Uterus (tissue), 4 donors: ENCODE measurements around the gene RAB21. TPM values are rescaled to one million over a fixed set of nuclear protein-coding genes. Genes with fewer than 3 reads are reported as not detected.

ENCODE experiments used
- DNase-seq, 2 donors: peaks; one replicate each; pipeline ENCODE4 v3.0.0-alpha.2; 2019 to 2020
- H3K27ac ChIP-seq, 2 donors: fragments of 200-600 bp; sonication (generic); 1 replicate in 1 of 2; 2 replicates in 1 of 2; pipeline ENCODE4 v1.5.1; 2016 to 2018
- H3K27me3 ChIP-seq, 2 donors: fragments of 200-600 bp; sonication (generic); one replicate each; pipeline ENCODE4 v1.5.1; 2018 to 2019; ENCODE audit warnings: control low read depth in 1 of 2
- H3K36me3 ChIP-seq, 2 donors: fragments of 200-600 bp; sonication (generic); one replicate each; pipeline ENCODE4 v1.5.1; 2019; ENCODE audit warnings: control low read depth in 1 of 2
- H3K4me1 ChIP-seq, 2 donors: fragments of 200-600 bp; sonication (generic); one replicate each; pipeline ENCODE4 v1.5.1; 2018 to 2019; ENCODE audit warnings: control low read depth in 1 of 2
- H3K4me3 ChIP-seq, 2 donors: fragments of 200-600 bp; sonication (generic); 1 replicate in 1 of 2; 2 replicates in 1 of 2; pipeline ENCODE4 v1.5.1; 2018 to 2019; ENCODE audit warnings: mild to moderate bottlenecking in 1 of 2
- H3K9me3 ChIP-seq, 2 donors: fragments of 200-600 bp; sonication (generic); one replicate each; pipeline ENCODE4 v1.5.1; 2019; ENCODE audit warnings: control low read depth in 1 of 2
- CTCF ChIP-seq, 4 experiments: fragments of 200-600 bp in 2 of 4; fragments of 450-650 bp in 2 of 4; sonication (generic) in 2 of 4; IDR thresholded peaks; one replicate each; pipeline ENCODE4 v1.5.1; 2016 to 2019; ENCODE audit warnings: antibody characterized with exemption in 4 of 4, mild to moderate bottlenecking in 2 of 4, moderate library complexity in 1 of 4
- POLR2A ChIP-seq, 2 donors: fragments of 450-650 bp; IDR thresholded peaks; one replicate each; pipeline ENCODE4 v1.6.1; 2016; ENCODE audit warnings: antibody characterized with exemption in 2 of 2, mild to moderate bottlenecking in 1 of 2, moderate library complexity in 1 of 2
- intact Hi-C: fragments of 100-400 bp; cut with DNase I; formaldehyde crosslinking; loops from one replicate; pipeline ENCODE4 v1.15.1; 2023; ENCODE audit warnings: low total_unique reads
- total RNA-seq, 4 donors: library from RNA; depleted of rRNA in 3 of 4; stranded (reverse); fragments of >200 nt in 3 of 4; gene quantifications; one replicate each; pipeline versions ENCODE4 v1.1.0 to v1.2.4, GENCODE V29; 2014 to 2023
- donor health status: DM: yes; HTN: yes; CAD: no.

The RAB21 gene
- total RNA-seq, 4 donors from 2014 or later: 10.6 to 72.7 (median 24.5) TPM

DNA sequence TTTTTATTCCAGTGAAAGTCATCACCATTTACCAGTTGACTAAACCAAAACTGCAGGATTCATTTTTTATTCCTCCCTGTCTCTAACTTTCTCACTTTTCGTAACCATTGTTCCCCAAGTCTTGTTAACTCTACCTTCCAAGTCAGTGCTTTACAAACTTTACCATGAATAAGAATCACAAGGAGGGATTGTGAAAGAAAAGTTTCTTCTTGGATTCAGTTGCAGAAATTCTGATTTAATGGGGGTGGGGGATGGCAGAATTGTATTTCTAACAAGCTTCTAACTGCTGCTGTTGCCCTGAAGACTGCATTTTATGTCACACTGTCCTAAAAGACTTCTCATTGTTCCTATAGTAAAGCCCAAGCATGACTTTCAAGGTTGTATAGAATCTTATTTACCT, 5.0 kb upstream of the RAB21 start:
- DNase-seq: no peak
- H3K9me3 ChIP-seq: no peaks in the 10 kb centered on the region
- no peaks in the 10 kb centered on the region for H3K27me3 ChIP-seq
- intact Hi-C loops: loop anchor here (10.0 kb wide), 1 partner anchor 85 kb away; the partner anchor contains the start of genes THAP2 and ZFC3H1
- no peak for TF ChIP-seq CTCF (IDR thresholded peaks at IDR 0.05)
- TF ChIP-seq POLR2A (IDR thresholded peaks at IDR 0.05): no peak
- no peak overlapping the region for H3K4me3 ChIP-seq
- no peaks in the 10 kb centered on the region for H3K4me1 ChIP-seq
- H3K36me3 ChIP-seq: no peaks in the 10 kb centered on the region
- no peak overlapping the region for H3K27ac ChIP-seq

- Histone ChIP-seq H3K36me3 (no peaks in the 10 kb centered on the region), H3K4me1 (no peaks in the 10 kb centered on the region), H3K9me3 (no peaks in the 10 kb centered on the region), H3K4me3 (no peak overlapping the region), H3K27ac (no peak overlapping the region), H3K27me3 (no peaks in the 10 kb centered on the region)
- intact Hi-C loops: loop anchor here (10.0 kb wide), 1 partner anchor 88 kb away; the partner anchor contains the start of genes THAP2 and ZFC3H1
- TF ChIP-seq CTCF (IDR thresholded peaks at IDR 0.05) (no peak), POLR2A (IDR thresholded peaks at IDR 0.05) (no peak)
- DNase-seq: no peak
Observed at GRCh38 chr12:71752891-71753290, 1.8 kb upstream of the RAB21 start.

GRCh38 chr12:71755146-71755892, 656 bp downstream of the RAB21 start:
- no peaks in the 10 kb centered on the region for H3K27me3 ChIP-seq
- H3K4me1 ChIP-seq: no peaks in the 10 kb centered on the region
- no peaks in the 10 kb centered on the region for H3K9me3 ChIP-seq
- H3K4me3 ChIP-seq: peak overlapping the region; percentile 63 to 82
- H3K36me3 ChIP-seq: no peaks in the 10 kb centered on the region
- TF ChIP-seq POLR2A (IDR thresholded peaks at IDR 0.05): no peak
- TF ChIP-seq CTCF (IDR thresholded peaks at IDR 0.05): no peak
- intact Hi-C loops: loop anchor here (10.0 kb wide), 1 partner anchor 91 kb away; the partner anchor contains the start of genes THAP2 and ZFC3H1
- peak; percentile 30 for DNase-seq
- H3K27ac ChIP-seq: peak overlapping the region; percentile 95 to 97

- Histone ChIP-seq H3K36me3 (no peaks in the 10 kb centered on the region), H3K27me3 (no peaks in the 10 kb centered on the region), H3K9me3 (no peaks in the 10 kb centered on the region), H3K4me3 (peak overlapping the region; percentile 63 to 82), H3K4me1 (no peaks in the 10 kb centered on the region), H3K27ac (peak overlapping the region; percentile 95 to 97)
- intact Hi-C loops: loop anchor here (10.0 kb wide), 1 partner anchor 91 kb away; the partner anchor contains the start of genes THAP2 and ZFC3H1
- DNase-seq: no peak
- TF ChIP-seq POLR2A (IDR thresholded peaks at IDR 0.05) (no peak), CTCF (IDR thresholded peaks at IDR 0.05) (no peak)
Observed at GRCh38 chr12:71756054-71756690, 1.5 kb downstream of the RAB21 start.

GRCh38 chr12:71759941-71760340, 5.3 kb downstream of the RAB21 start:
- Histone ChIP-seq H3K27ac (no peak overlapping the region), H3K4me3 (no peak overlapping the region), H3K4me1 (no peaks in the 10 kb centered on the region), H3K9me3 (no peaks in the 10 kb centered on the region), H3K36me3 (no peaks in the 10 kb centered on the region), H3K27me3 (no peaks in the 10 kb centered on the region)
- TF ChIP-seq CTCF (IDR thresholded peaks at IDR 0.05): no peak
- TF ChIP-seq POLR2A (IDR thresholded peaks at IDR 0.05): no peak
- no peak for DNase-seq
- intact Hi-C loops: loop anchor here (10.0 kb wide), 1 partner anchor 95 kb away; the partner anchor contains the start of genes THAP2 and ZFC3H1
